HepG2 (cell line): ENCODE data around the gene APPBP2. TPM values are rescaled to one million over a fixed set of nuclear protein-coding genes. Genes with fewer than 3 reads are reported as not detected.

ENCODE experiments used
- ATAC-seq: fragments of 200-7000 bp; cut with Tn5 transposase; 3 replicates; pipeline ENCODE4 v1.9.1; 2020; ENCODE audit warnings: mild to moderate bottlenecking, moderate library complexity
- BruUV-seq: library from RNA; stranded (reverse); fragments of 400-500 nt; replicated peaks from 2 replicates; lab custom pipeline; 2021; lab: Mats Ljungman, UMichigan
- CTCF ChIA-PET: fragments of 300-600 bp; formaldehyde crosslinking; extraction: SDS; loops from one replicate; lab custom pipeline; 2021; ENCODE audit warnings: low total read pairs, inconsistent platforms, low intra/inter-chr PET ratio; lab: Yijun Ruan, JAX
- POLR2A ChIA-PET: fragments of 350-600 bp; sonication (Branson Sonifier 250); formaldehyde crosslinking; loops from one replicate; lab custom pipeline; 2020; ENCODE audit warnings: antibody characterized with exemption, inconsistent platforms; lab: Yijun Ruan, JAX
- DNase-seq: peaks from one replicate; pipeline ENCODE4 v3.0.0-alpha.2; 2015; ENCODE audit warnings: low spot score
- FAIRE-seq: peaks from 3 replicates; lab custom pipeline; 2011; peaks lifted over from hg19 to GRCh38; lab: Jason Lieb, UNC
- H2AFZ ChIP-seq: one replicate; pipeline ENCODE4 v1.6.1; 2011; ENCODE audit warnings: low read length, inconsistent platforms
- H3K27ac ChIP-seq: fragments of 300-600 bp; 3 replicates; pipeline ENCODE4 v1.8.0; 2011; ENCODE audit warnings: mixed run types, mild to moderate bottlenecking, mixed read lengths, low read length, inconsistent platforms; ENCODE audit not compliant: insufficient read depth; ENCODE audit errors: extremely low read length
- H3K27me3 ChIP-seq, 2 experiments: fragments of 200-600 bp in 1 of 2; 2 replicates in 1 of 2; 3 replicates in 1 of 2; pipeline versions ENCODE4 v1.6.0 to v1.8.0; 2011; ENCODE audit warnings: low read length in 2 of 2, mild to moderate bottlenecking in 2 of 2, moderate library complexity in 2 of 2, inconsistent platforms in 1 of 2; ENCODE audit not compliant: insufficient read depth in 2 of 2, control insufficient read depth in 1 of 2
- H3K36me3 ChIP-seq, 2 experiments: fragments of 200-600 bp in 1 of 2; replicated peaks in 1 of 2; 2 replicates in 1 of 2; 3 replicates in 1 of 2; pipeline versions ENCODE4 v1.5.1 to v1.8.0; 2011; ENCODE audit warnings: low read length in 2 of 2, inconsistent platforms in 1 of 2; ENCODE audit not compliant: insufficient read depth in 2 of 2, control insufficient read depth in 1 of 2
- H3K4me1 ChIP-seq: 2 replicates; pipeline ENCODE4 v1.5.1; 2012; ENCODE audit warnings: low read length, inconsistent platforms; ENCODE audit not compliant: insufficient read depth
- H3K4me2 ChIP-seq: 2 replicates; pipeline ENCODE4 v1.6.0; 2011; ENCODE audit warnings: low read depth, low read length, inconsistent platforms
- H3K4me3 ChIP-seq, 3 experiments: fragments of 200-600 bp in 1 of 3; sonication (generic), shearing (Covaris generic) in 1 of 3; replicated peaks in 1 of 3; 2 replicates each; pipeline ENCODE4 v1.5.1; 2011 to 2016; ENCODE audit warnings: low read length in 3 of 3, inconsistent platforms in 2 of 3, low read depth in 2 of 3, mild to moderate bottlenecking in 2 of 3, control low read depth in 1 of 3, mixed read lengths in 1 of 3; ENCODE audit not compliant: insufficient read depth in 1 of 3
- H3K79me2 ChIP-seq: one replicate; pipeline ENCODE4 v1.6.1; 2011; ENCODE audit warnings: low read length, inconsistent platforms; ENCODE audit not compliant: insufficient read depth
- H3K9ac ChIP-seq: 2 replicates; pipeline ENCODE4 v1.6.0; 2011; ENCODE audit warnings: mild to moderate bottlenecking, low read depth, low read length, inconsistent platforms; ENCODE audit not compliant: insufficient read depth
- H3K9me3 ChIP-seq: 2 replicates; pipeline ENCODE4 v1.5.1; 2012; ENCODE audit warnings: mild to moderate bottlenecking, low read length
- H4K20me1 ChIP-seq: 2 replicates; pipeline ENCODE4 v1.6.0; 2011; ENCODE audit warnings: inconsistent platforms, mild to moderate bottlenecking, low read length, moderate library complexity; ENCODE audit not compliant: insufficient read depth
- AGO2 ChIP-seq: fragments of 200-400 bp; formaldehyde crosslinking; optimal IDR thresholded peaks from 2 replicates; pipeline ENCODE3; 2017; ENCODE audit warnings: mild to moderate bottlenecking, low read depth, low read length, moderate library complexity
- ARID2 ChIP-seq: sonication (generic); formaldehyde crosslinking; IDR thresholded peaks from 2 replicates; pipeline ENCODE4 v1.8.1; 2022; ENCODE audit warnings: mild to moderate bottlenecking, missing genetic modification reagents, borderline replicate concordance
- CEBPB ChIP-seq: IDR thresholded peaks from 2 replicates; pipeline ENCODE4 v1.6.1; 2011; ENCODE audit warnings: low read depth, low read length, improper control_type of control experiment, borderline replicate concordance
- CEBPG ChIP-seq: IDR thresholded peaks from 2 replicates; pipeline ENCODE4 v1.6.1; 2016
- CREM ChIP-seq, 2 experiments: sonication (generic) in 1 of 2; formaldehyde crosslinking in 1 of 2; IDR thresholded peaks; 2 replicates each; pipeline versions ENCODE4 v1.4.0 to v1.6.1; 2016 to 2020; ENCODE audit warnings: antibody characterized with exemption in 1 of 2, mild to moderate bottlenecking in 1 of 2, missing genetic modification reagents in 1 of 2
- EP300 ChIP-seq, 3 experiments: sonication (generic) in 1 of 3; formaldehyde crosslinking in 1 of 3; IDR thresholded peaks; 2 replicates each; pipeline versions ENCODE4 v1.5.1 to v1.6.1; 2011 to 2020; ENCODE audit warnings: low read depth in 2 of 3, low read length in 2 of 3, borderline replicate concordance in 1 of 3, improper control_type of control experiment in 1 of 3, mild to moderate bottlenecking in 1 of 3, missing genetic modification reagents in 1 of 3, moderate library complexity in 1 of 3
- GLMP ChIP-seq: sonication (generic); formaldehyde crosslinking; IDR thresholded peaks from 2 replicates; pipeline ENCODE4 v1.9.0; 2021; ENCODE audit warnings: missing genetic modification reagents, mild to moderate bottlenecking, borderline replicate concordance
- MIXL1 ChIP-seq: IDR thresholded peaks from 2 replicates; pipeline ENCODE4 v1.6.1; 2016
- RBM22 ChIP-seq: fragments of 200-400 bp; formaldehyde crosslinking; optimal IDR thresholded peaks from 2 replicates; pipeline ENCODE3; 2017; ENCODE audit warnings: mild to moderate bottlenecking, low read length, moderate library complexity
- REL ChIP-seq: sonication (generic); formaldehyde crosslinking; conservative IDR thresholded peaks from 2 replicates; pipeline ENCODE4 v1.8.0; 2022; ENCODE audit warnings: mild to moderate bottlenecking, missing genetic modification reagents, moderate library complexity
- REXO4 ChIP-seq: sonication (generic); formaldehyde crosslinking; IDR thresholded peaks from 2 replicates; pipeline ENCODE4 v1.8.0; 2022; ENCODE audit warnings: missing genetic modification reagents, mild to moderate bottlenecking, borderline replicate concordance
- RXRB ChIP-seq: IDR thresholded peaks from 2 replicates; pipeline ENCODE4 v1.6.1; 2016; ENCODE audit warnings: borderline replicate concordance, missing genetic modification reagents, missing compliant biosample characterization
- SAFB2 ChIP-seq: sonication (generic); formaldehyde crosslinking; IDR thresholded peaks from 2 replicates; pipeline ENCODE4 v1.5.1; 2020; ENCODE audit warnings: missing genetic modification reagents, low read depth, mild to moderate bottlenecking, borderline replicate concordance
- SP5 ChIP-seq: IDR thresholded peaks from 2 replicates; pipeline ENCODE4 v1.6.1; 2016; ENCODE audit warnings: low read depth, borderline replicate concordance
- TBP ChIP-seq: sonication (generic); formaldehyde crosslinking; IDR thresholded peaks from 2 replicates; pipeline ENCODE4 v1.5.0; 2020; ENCODE audit warnings: missing genetic modification reagents
- U2AF2 ChIP-seq: fragments of 200-400 bp; formaldehyde crosslinking; IDR thresholded peaks from 2 replicates; pipeline ENCODE4 v1.6.1; 2017; ENCODE audit warnings: low read depth, mild to moderate bottlenecking, low read length
- ZNF124 ChIP-seq: sonication (generic); formaldehyde crosslinking; IDR thresholded peaks from 2 replicates; pipeline ENCODE4 v1.4.0; 2020; ENCODE audit warnings: missing genetic modification reagents
- ZNF383 ChIP-seq: sonication (generic); formaldehyde crosslinking; IDR thresholded peaks from 2 replicates; pipeline ENCODE4 v1.4.0; 2020; ENCODE audit warnings: missing genetic modification reagents, mild to moderate bottlenecking, borderline replicate concordance
- ZNF501 ChIP-seq: sonication (generic); formaldehyde crosslinking; IDR thresholded peaks from 2 replicates; pipeline ENCODE4 v1.5.1; 2020; ENCODE audit warnings: mild to moderate bottlenecking, moderate library complexity, missing genetic modification reagents
- ZNF670 ChIP-seq: sonication (generic); formaldehyde crosslinking; IDR thresholded peaks from 2 replicates; pipeline ENCODE4 v1.8.0; 2022; ENCODE audit warnings: mild to moderate bottlenecking, missing genetic modification reagents, borderline replicate concordance
- ZNF720 ChIP-seq: sonication (generic); formaldehyde crosslinking; IDR thresholded peaks from 2 replicates; pipeline ENCODE4 v1.4.0; 2020; ENCODE audit warnings: missing genetic modification reagents
- ZNF879 ChIP-seq: sonication (generic); formaldehyde crosslinking; IDR thresholded peaks from 2 replicates; pipeline ENCODE4 v1.8.1; 2023; ENCODE audit warnings: missing genetic modification reagents
- WGBS: methylation state at CpG from one replicate; pipeline ENCODE4 v1.1.6; 2017; ENCODE audit warnings: low lambda C conversion rate; 5-methylcytosine and 5-hydroxymethylcytosine counted together
- in situ Hi-C: cut with HindIII; loops from 2 replicates; pipeline ENCODE4 v1.10.0; 2017; ENCODE audit warnings: low pct_unique_long_range_greater_than_20kb; ENCODE audit not compliant: extremely low pct_ligation_motif_present
- intact Hi-C: fragments of 100-400 bp; cut with micrococcal nuclease; formaldehyde crosslinking; loops from one replicate; pipeline ENCODE4 v1.10.0; 2022; ENCODE audit not compliant: unreplicated experiment
- polyA plus RNA-seq, 8 experiments: library from polyadenylated mRNA; depleted of rRNA in 3 of 8; stranded (reverse) in 7 of 8; unstranded in 1 of 8; fragments of >200 nt; fragmentation: Illumina TruSeq in 4 of 8; extraction: Trizol in 4 of 8; gene quantifications; 2 replicates each; pipeline versions ENCODE4 v1.2.1 to v1.2.3, GENCODE V29; 2011 to 2016; ENCODE audit warnings: low read depth in 4 of 8, missing spikeins in 1 of 8, mixed read lengths in 1 of 8; ENCODE audit not compliant: insufficient read depth in 1 of 8
- total RNA-seq, 5 experiments: library from RNA; depleted of rRNA; stranded (reverse); fragments of >200 nt; fragmentation: Illumina TruSeq; extraction: Trizol; gene quantifications; 2 replicates each; pipeline ENCODE4 v1.2.3, GENCODE V29; 2016; ENCODE audit warnings: low read depth in 1 of 5

Gene APPBP2
- total and polyA plus RNA-seq, 2 of the 13 experiments (the other 11 are each of a cell fraction or from before 2014, with no cell fraction given) = 17.5 to 45.8 TPM

- TF ChIP-seq CREM (IDR thresholded peaks at IDR 0.05) (no peak; the same call in 1 of the 2 replicates), CREM (CRISPR knock-in tag; IDR thresholded peaks at IDR 0.05) (no peak), RXRB (CRISPR knock-in tag) (peak; percentile 42; the same call in 1 of the 2 replicates), EP300 (IDR thresholded peaks at IDR 0.05; ENCODE audit: low read depth in 2 of 2, low read length in 2 of 2) (peak in 1 of 2 experiments; percentile 24; a peak in 1 of 4 replicates), EP300 (CRISPR knock-in tag; IDR thresholded peaks at IDR 0.05; ENCODE audit: borderline replicate concordance) (0 out of 2 replicates have a peak, but pooled peaks have one; percentile 30), AGO2 (no peak), ARID2 (CRISPR knock-in tag) (no peak)
- TF ChIP-seq, all 625 proteins: peak for 34
Observed at GRCh38 chr17:60442271-60443173, 83.5 kb downstream of the APPBP2 start (continued).

GRCh38 chr17:60439501-60439900 lies 86.5 kb downstream of the APPBP2 start:
- Histone ChIP-seq H3K9me3 (no peaks in the 10 kb centered on the region), H3K4me1 (peaks cover 44% of the 10 kb centered on the region), H3K27me3 (no peaks in the 10 kb centered on the region), H3K4me2 (peak overlapping the region; percentile 41; the same call in 1 of the 2 replicates), H3K27ac (no peak overlapping the region), H2AFZ (peak overlapping the region; percentile 31), H3K36me3 (no peaks in the 10 kb centered on the region), H4K20me1 (no peaks in the 10 kb centered on the region), H3K79me2 (no peaks in the 10 kb centered on the region), H3K9ac (no peak overlapping the region; the same call in 1 of the 2 replicates), H3K4me3 (no peak overlapping the region)
- WGBS = 45% methylated on average over 2 of the region's 2 CpGs
- in situ Hi-C loops = loop anchor here (10.0 kb wide), 1 partner anchor 275 kb away; no protein-coding TSS in a partner anchor
- FAIRE-seq (no peak), ATAC-seq (no peak), DNase-seq (peak; percentile 12)
- ChIA-PET CTCF (no interaction called here), POLR2A (no interaction called here)
- intact Hi-C loops = loop anchor here (10.0 kb wide), 1 partner anchor 125 kb away; no protein-coding TSS in a partner anchor
- TF ChIP-seq ZNF501 (CRISPR knock-in tag) (no peak), SP5 (no peak), CEBPB (peak; percentile 71), AGO2 (no peak), MIXL1 (CRISPR knock-in tag) (0 out of 2 replicates have a peak, but pooled peaks have one; percentile 39), ZNF879 (no peak), CEBPG (CRISPR knock-in tag) (peak; percentile 47; the same call in 1 of the 2 replicates), RBM22 (no peak), ZNF383 (CRISPR knock-in tag) (no peak), ZNF124 (CRISPR knock-in tag) (no peak), ZNF720 (CRISPR knock-in tag) (no peak), U2AF2 (no peak), TBP (CRISPR knock-in tag) (no peak), SAFB2 (CRISPR knock-in tag) (no peak), GLMP (no peak), REXO4 (CRISPR knock-in tag) (no peak), ZNF670 (CRISPR knock-in tag) (no peak), REL (CRISPR knock-in tag) (no peak)
- BruUV-seq = no TSS peak
